Measurements from ENCODE around the gene MYO1H. TPM values are rescaled to one million over a fixed set of nuclear protein-coding genes. Genes with fewer than 3 reads are reported as not detected.
A peak's percentile ranks its signal among the peaks of the same experiment; 100 is the strongest.

MYO1H gene
- total RNA-seq, 1 donor from 2014 or later, result not detected

DNA sequence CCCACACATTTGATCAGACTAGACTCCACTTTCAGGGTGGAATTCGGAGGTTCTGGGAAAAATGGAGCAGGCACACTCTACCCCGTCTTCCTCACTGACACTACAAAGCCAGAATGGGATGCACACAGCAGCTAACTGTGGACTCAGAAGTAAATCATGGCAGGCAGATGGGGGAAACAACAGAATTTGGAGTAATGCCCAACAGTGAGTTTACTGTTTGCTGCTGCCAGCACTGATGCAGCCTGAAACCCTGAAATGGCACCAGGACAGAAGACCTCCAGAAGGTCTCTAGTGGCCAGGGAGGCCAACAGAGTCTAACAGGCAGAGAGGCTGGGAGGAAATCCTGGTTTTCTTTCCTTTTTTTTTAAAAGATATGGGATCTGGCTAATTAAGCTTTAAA is 104.8 kb downstream of the MYO1H start:
- no peaks in the 10 kb centered on the region for H3K27me3 Mint-ChIP-seq (ENCODE audit: low read depth)
- no peak overlapping the region for H3K4me3 Mint-ChIP-seq (ENCODE audit: unreplicated experiment)
- peaks cover 21% of the 10 kb centered on the region for H3K4me1 Mint-ChIP-seq (ENCODE audit: low read depth)
- TF ChIP-seq, protein P1, sequence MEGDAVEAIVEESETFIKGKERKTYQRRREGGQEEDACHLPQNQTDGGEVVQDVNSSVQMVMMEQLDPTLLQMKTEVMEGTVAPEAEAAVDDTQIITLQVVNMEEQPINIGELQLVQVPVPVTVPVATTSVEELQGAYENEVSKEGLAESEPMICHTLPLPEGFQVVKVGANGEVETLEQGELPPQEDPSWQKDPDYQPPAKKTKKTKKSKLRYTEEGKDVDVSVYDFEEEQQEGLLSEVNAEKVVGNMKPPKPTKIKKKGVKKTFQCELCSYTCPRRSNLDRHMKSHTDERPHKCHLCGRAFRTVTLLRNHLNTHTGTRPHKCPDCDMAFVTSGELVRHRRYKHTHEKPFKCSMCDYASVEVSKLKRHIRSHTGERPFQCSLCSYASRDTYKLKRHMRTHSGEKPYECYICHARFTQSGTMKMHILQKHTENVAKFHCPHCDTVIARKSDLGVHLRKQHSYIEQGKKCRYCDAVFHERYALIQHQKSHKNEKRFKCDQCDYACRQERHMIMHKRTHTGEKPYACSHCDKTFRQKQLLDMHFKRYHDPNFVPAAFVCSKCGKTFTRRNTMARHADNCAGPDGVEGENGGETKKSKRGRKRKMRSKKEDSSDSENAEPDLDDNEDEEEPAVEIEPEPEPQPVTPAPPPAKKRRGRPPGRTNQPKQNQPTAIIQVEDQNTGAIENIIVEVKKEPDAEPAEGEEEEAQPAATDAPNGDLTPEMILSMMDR (IDR thresholded peaks at IDR 0.05), result no peak
- no peak for DNase-seq (ENCODE audit: low spot score)
- H3K27ac Mint-ChIP-seq (ENCODE audit: unreplicated experiment), result no peak overlapping the region
- H3K36me3 Mint-ChIP-seq (ENCODE audit: low read depth), result peaks cover 42% of the 10 kb centered on the region
- H3K9me3 Mint-ChIP-seq (ENCODE audit: low read depth), result no peaks in the 10 kb centered on the region

DNA sequence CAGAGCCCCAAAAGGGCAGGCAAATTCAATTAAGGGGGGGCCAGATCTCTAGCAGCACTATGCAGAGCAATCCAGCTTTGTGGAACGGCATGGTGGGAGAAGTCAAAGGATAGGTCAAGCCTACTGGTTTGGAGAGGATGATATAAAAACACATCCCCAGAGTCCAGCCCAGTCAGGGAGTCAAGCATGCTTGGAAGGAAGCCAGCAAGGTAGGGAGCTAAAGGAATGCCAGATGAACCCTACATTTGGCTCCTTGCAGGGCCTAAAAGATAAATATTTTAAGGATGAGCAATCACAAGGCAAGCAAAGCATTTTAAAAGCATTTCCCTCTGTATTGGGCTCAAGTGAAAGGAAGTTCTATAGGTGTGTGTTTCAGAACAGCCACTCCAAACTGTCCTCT is 108.0 kb downstream of the MYO1H start:
- H3K36me3 Mint-ChIP-seq (ENCODE audit: low read depth), result peaks cover 42% of the 10 kb centered on the region
- no peaks in the 10 kb centered on the region for H3K27me3 Mint-ChIP-seq (ENCODE audit: low read depth)
- peaks cover 42% of the 10 kb centered on the region for H3K4me1 Mint-ChIP-seq (ENCODE audit: low read depth)
- no peak for DNase-seq (ENCODE audit: low spot score)
- H3K9me3 Mint-ChIP-seq (ENCODE audit: low read depth), result no peaks in the 10 kb centered on the region
- no peak overlapping the region for H3K4me3 Mint-ChIP-seq (ENCODE audit: unreplicated experiment)
- H3K27ac Mint-ChIP-seq (ENCODE audit: unreplicated experiment), result no peak overlapping the region
- TF ChIP-seq, protein P1 (IDR thresholded peaks at IDR 0.05), result no peak

DNA sequence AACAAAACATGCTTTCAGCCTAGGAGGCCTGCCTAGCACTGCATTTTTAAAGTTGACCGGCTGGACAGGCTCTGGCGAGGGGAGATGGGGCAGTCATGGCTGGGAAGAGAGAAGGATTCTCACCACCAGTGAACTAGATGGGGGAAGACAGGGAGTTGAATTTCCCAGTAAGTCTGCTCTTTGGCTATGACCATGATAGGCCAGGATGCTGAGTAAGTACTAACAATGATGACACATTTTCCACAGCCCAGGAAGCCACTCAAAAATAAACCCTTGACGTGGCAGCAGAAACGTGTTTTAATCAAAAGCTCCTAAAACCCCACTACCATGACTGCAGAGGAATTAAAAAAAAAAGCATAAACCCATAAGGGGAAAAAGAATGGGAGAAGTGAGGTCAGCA is 110.4 kb downstream of the MYO1H start:
- H3K4me3 Mint-ChIP-seq (ENCODE audit: unreplicated experiment), result no peak overlapping the region
- TF ChIP-seq, protein P1 (IDR thresholded peaks at IDR 0.05), result no peak
- no peaks in the 10 kb centered on the region for H3K9me3 Mint-ChIP-seq (ENCODE audit: low read depth)
- H3K36me3 Mint-ChIP-seq (ENCODE audit: low read depth), result peaks cover 34% of the 10 kb centered on the region
- DNase-seq (ENCODE audit: low spot score), result no peak
- H3K27me3 Mint-ChIP-seq (ENCODE audit: low read depth), result no peaks in the 10 kb centered on the region
- H3K27ac Mint-ChIP-seq (ENCODE audit: unreplicated experiment), result peak overlapping the region; percentile 98
- peaks cover 63% of the 10 kb centered on the region for H3K4me1 Mint-ChIP-seq (ENCODE audit: low read depth)

DNA sequence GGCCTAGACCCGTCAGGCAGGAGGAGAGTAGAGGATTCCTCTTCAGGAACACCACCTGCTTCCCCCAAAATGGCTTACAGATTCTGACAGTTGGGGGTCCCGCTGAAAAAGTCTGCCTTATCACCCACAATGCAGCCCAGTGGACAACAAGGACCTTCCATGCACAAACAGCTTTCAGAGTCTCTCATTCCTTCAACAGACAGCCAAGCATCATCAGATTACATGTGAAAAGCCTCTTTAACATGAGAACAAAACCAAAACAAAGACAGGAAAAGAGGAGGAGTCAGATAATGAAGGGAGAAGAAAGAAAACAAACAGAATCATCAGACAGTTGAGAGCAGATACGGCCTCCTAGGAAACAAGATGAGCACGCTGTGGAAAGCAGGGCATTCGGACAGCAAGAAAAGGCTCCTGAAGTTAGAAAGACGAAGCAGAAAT is 111.1 kb downstream of the MYO1H start:
- DNase-seq (ENCODE audit: low spot score), result no peak
- peaks cover 70% of the 10 kb centered on the region for H3K4me1 Mint-ChIP-seq (ENCODE audit: low read depth)
- H3K36me3 Mint-ChIP-seq (ENCODE audit: low read depth), result peaks cover 34% of the 10 kb centered on the region
- TF ChIP-seq, protein P1 (IDR thresholded peaks at IDR 0.05), result no peak
- peak overlapping the region; percentile 36 for H3K4me3 Mint-ChIP-seq (ENCODE audit: unreplicated experiment)
- H3K27me3 Mint-ChIP-seq (ENCODE audit: low read depth), result no peaks in the 10 kb centered on the region
- H3K9me3 Mint-ChIP-seq (ENCODE audit: low read depth), result no peaks in the 10 kb centered on the region
- peak overlapping the region; percentile 98 for H3K27ac Mint-ChIP-seq (ENCODE audit: unreplicated experiment)

DNA sequence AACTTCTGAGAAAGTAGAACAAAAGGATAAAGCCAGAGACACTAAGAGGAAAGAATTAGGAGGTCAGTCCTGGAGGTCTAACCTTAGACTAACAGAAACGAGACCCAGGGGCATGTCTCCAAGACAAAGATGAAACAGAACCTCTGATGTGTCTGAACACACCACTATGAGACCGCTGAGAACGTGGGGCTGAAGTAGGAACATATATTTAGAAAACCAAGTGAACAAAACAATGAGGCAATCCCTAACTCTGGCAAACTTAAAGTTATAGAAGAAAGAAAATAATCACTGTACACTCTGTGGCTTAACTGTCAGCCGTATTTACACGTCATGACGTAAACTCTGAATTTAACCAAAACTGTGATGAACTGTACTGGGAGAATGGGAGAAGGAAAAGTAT is 111.5 kb downstream of the MYO1H start:
- Mint-ChIP-seq H3K4me1 (ENCODE audit: low read depth) (peaks cover 75% of the 10 kb centered on the region), H3K4me3 (ENCODE audit: unreplicated experiment) (peak overlapping the region; percentile 36), H3K9me3 (ENCODE audit: low read depth) (no peaks in the 10 kb centered on the region), H3K36me3 (ENCODE audit: low read depth) (peaks cover 32% of the 10 kb centered on the region), H3K27me3 (ENCODE audit: low read depth) (no peaks in the 10 kb centered on the region), H3K27ac (ENCODE audit: unreplicated experiment) (peak overlapping the region; percentile 98)
- no peak for DNase-seq (ENCODE audit: low spot score)
- TF ChIP-seq, protein P1 (IDR thresholded peaks at IDR 0.05), result no peak
